Spleen (tissue), 11 donors: ENCODE results near the gene GRIN3A. TPM values are rescaled to one million over a fixed set of nuclear protein-coding genes. Genes with fewer than 3 reads are reported as not detected.
A peak's percentile ranks its signal among the peaks of the same experiment; 100 is the strongest.

Source experiments
- DNase-seq: peaks from one replicate; pipeline ENCODE4 v3.0.0-alpha.2; 2020
- H3K27ac ChIP-seq, 8 donors: fragments of 200-600 bp; sonication (generic) in 7 of 8; 1 replicate in 4 of 8; 2 replicates in 4 of 8; pipeline versions ENCODE4 v1.5.0 to v1.8.0; 2016 to 2021; ENCODE audit warnings: inconsistent platforms in 4 of 8, mild to moderate bottlenecking in 4 of 8, moderate library complexity in 1 of 8
- H3K27me3 ChIP-seq, 7 donors: fragments of 200-600 bp; sonication (generic) in 6 of 7; replicated peaks in 1 of 7; 1 replicate in 4 of 7; 2 replicates in 3 of 7; pipeline versions ENCODE4 v1.5.0 to v1.8.0; 2016 to 2021; ENCODE audit warnings: inconsistent platforms in 3 of 7, mild to moderate bottlenecking in 1 of 7
- H3K36me3 ChIP-seq, 6 donors: fragments of 200-600 bp; sonication (generic) in 5 of 6; 1 replicate in 4 of 6; 2 replicates in 2 of 6; pipeline versions ENCODE4 v1.5.0 to v1.8.0; 2016 to 2021; ENCODE audit warnings: inconsistent platforms in 2 of 6
- H3K4me1 ChIP-seq, 6 donors: fragments of 200-600 bp; sonication (generic) in 5 of 6; 1 replicate in 3 of 6; 2 replicates in 3 of 6; pipeline versions ENCODE4 v1.5.0 to v1.8.0; 2016 to 2021; ENCODE audit warnings: inconsistent platforms in 3 of 6
- H3K4me3 ChIP-seq, 8 donors: fragments of 200-600 bp; sonication (generic) in 7 of 8; 1 replicate in 4 of 8; 2 replicates in 4 of 8; pipeline versions ENCODE4 v1.5.0 to v1.8.0; 2016 to 2021; ENCODE audit warnings: inconsistent platforms in 4 of 8, mild to moderate bottlenecking in 4 of 8, moderate library complexity in 2 of 8
- H3K9me3 ChIP-seq, 8 donors: fragments of 200-600 bp; sonication (generic) in 7 of 8; 1 replicate in 4 of 8; 2 replicates in 4 of 8; pipeline versions ENCODE4 v1.5.0 to v1.8.0; 2016 to 2021; ENCODE audit warnings: inconsistent platforms in 4 of 8
- CTCF ChIP-seq, 11 experiments: fragments of 200-600 bp in 7 of 11; fragments of 450-650 bp in 4 of 11; sonication (generic) in 4 of 11; IDR thresholded peaks in 8 of 11; conservative IDR thresholded peaks in 3 of 11; 1 replicate in 7 of 11; 2 replicates in 4 of 11; pipeline versions ENCODE4 v1.4.0 to v1.8.0; 2016 to 2021; ENCODE audit warnings: antibody characterized with exemption in 11 of 11, inconsistent platforms in 4 of 11, mild to moderate bottlenecking in 1 of 11
- POLR2A ChIP-seq, 3 donors: fragments of 450-650 bp; IDR thresholded peaks; one replicate each; pipeline ENCODE4 v1.5.1; 2017; ENCODE audit warnings: antibody characterized with exemption in 3 of 3, mild to moderate bottlenecking in 1 of 3
- POLR2AphosphoS5 ChIP-seq, 3 donors: sonication (generic); formaldehyde crosslinking; IDR thresholded peaks; one replicate each; pipeline ENCODE4 v1.5.1; 2017; ENCODE audit warnings: antibody characterized with exemption in 3 of 3
- WGBS, 5 donors: extraction: QIAGEN DNeasy Blood & Tissue Kit in 3 of 5; methylation state at CpG; one replicate each; pipeline versions ENCODE4 v1.1.5 to v1.1.7; 2013 to 2018; 5-methylcytosine and 5-hydroxymethylcytosine counted together
- intact Hi-C: fragments of 100-400 bp; cut with DNase I; formaldehyde crosslinking; loops from one replicate; pipeline ENCODE4 v1.15.0; 2023; ENCODE audit warnings: low total_unique reads
- polyA plus RNA-seq, 3 donors: library from polyadenylated mRNA; stranded (reverse); fragments of 200-250 nt; gene quantifications; one replicate each; pipeline ENCODE4 v1.2.1, GENCODE V29; 2013
- total RNA-seq, 7 donors: library from RNA; depleted of rRNA in 3 of 7; stranded (reverse); fragments of >200 nt in 3 of 7; fragmentation: NEBNext Ultra II Directional in 4 of 7; extraction: Animal tissue kit (Norgen Biotek cat#: 25700) in 4 of 7; gene quantifications; one replicate each; pipeline versions ENCODE4 v1.1.0 to v1.2.1, GENCODE V29; 2016 to 2021
- donor health status: healthy with polysubstance abuse.
- donor health status: DM: no; HTN: no; CAD: no; lungs with moderate emphysema.
- donor health status: DM: no; HTN: no; CAD: no.
- donor health status: Bipolar disorder and iron deficiency.
- donor health status: healthy.
- donor health status: DM: no; HTN: no; CAD: no.
- donor health status: DM: yes; HTN: yes; CAD: no.

Gene GRIN3A
- total and polyA plus RNA-seq, 10 donors, result 0.07 to 1.6 (median 0.75) TPM

GRCh38 chr9:101536938-101537337, 201.5 kb downstream of the GRIN3A start:
- H3K36me3 ChIP-seq, result peaks cover 5 to 69% (median 44%) of the 10 kb centered on the region in 6 donors
- 95 to 100% (median 98%) methylated on average over 2 of the region's 2 CpGs for WGBS, 5 donors
- no peak for TF ChIP-seq CTCF (IDR thresholded peaks at IDR 0.05 in 8 of 11, conservative IDR thresholded peaks at IDR 0.05 in 3 of 11)
- no peak for TF ChIP-seq POLR2AphosphoS5 (IDR thresholded peaks at IDR 0.05)
- no peak for TF ChIP-seq POLR2A (IDR thresholded peaks at IDR 0.05)
- H3K4me3 ChIP-seq, result no peak overlapping the region
- H3K27ac ChIP-seq, result no peak overlapping the region
- peaks cover 5 to 58% (median 40%) of the 10 kb centered on the region in 6 donors for H3K4me1 ChIP-seq
- no peak for DNase-seq
- no peaks in the 10 kb centered on the region for H3K9me3 ChIP-seq
- no peaks in the 10 kb centered on the region for H3K27me3 ChIP-seq
- intact Hi-C loops, result no loop called here

GRCh38 chr9:101536351-101536750, 202.1 kb downstream of the GRIN3A start:
- Histone ChIP-seq H3K27ac (no peak overlapping the region), H3K36me3 (peaks cover 5 to 64% (median 40%) of the 10 kb centered on the region in 6 donors), H3K4me1 (peaks cover 5 to 58% (median 40%) of the 10 kb centered on the region in 6 donors), H3K4me3 (no peak overlapping the region), H3K27me3 (no peaks in the 10 kb centered on the region), H3K9me3 (no peaks in the 10 kb centered on the region)
- no peak for DNase-seq
- TF ChIP-seq CTCF (IDR thresholded peaks at IDR 0.05 in 8 of 11, conservative IDR thresholded peaks at IDR 0.05 in 3 of 11) (no peak), POLR2AphosphoS5 (IDR thresholded peaks at IDR 0.05) (no peak), POLR2A (IDR thresholded peaks at IDR 0.05) (no peak)
- intact Hi-C loops, result no loop called here

- peaks cover 0 to 5% (median 0%) of the 10 kb centered on the region in 7 donors for H3K27me3 ChIP-seq
- no peaks in the 10 kb centered on the region for H3K9me3 ChIP-seq
- H3K4me1 ChIP-seq, result peaks cover 5 to 59% (median 38%) of the 10 kb centered on the region in 6 donors
- H3K27ac ChIP-seq, result peak within 1 kb of the TSS; percentile 92 to 98 (median 96)
- H3K36me3 ChIP-seq, result peaks cover 0 to 36% (median 18%) of the 10 kb centered on the region in 6 donors
- DNase-seq, result peak; percentile 100
- intact Hi-C loops, result loop anchor here (5.0 kb wide), 2 partner anchors 76 to 136 kb away; partner anchors contain the start of genes MRPL50 and ZNF189
- WGBS, 5 donors, result 0 to 1% (median 0%) methylated on average over 44 to 45 of the region's 45 CpGs
- TF ChIP-seq POLR2AphosphoS5 (IDR thresholded peaks at IDR 0.05) (peak; percentile 80 to 85 (median 83)), POLR2A (IDR thresholded peaks at IDR 0.05) (no peak), CTCF (IDR thresholded peaks at IDR 0.05 in 8 of 11, conservative IDR thresholded peaks at IDR 0.05 in 3 of 11) (peak in 3 of 11 experiments; percentile 6 to 28 (median 19))
- peak within 1 kb of the TSS; percentile 60 to 94 (median 80) for H3K4me3 ChIP-seq
Observed at GRCh38 chr9:101533334-101534204, 204.9 kb downstream of the GRIN3A start, which contains the start of gene RNF20. Gene RNF20, plus strand, starts transcription at chr9:101533853. Its CDS starts 1,571 bp downstream, at chr9:101535424.
